RWPE2 (cell line): ENCODE data around the gene FAM222A.

Source experiments
- ATAC-seq: fragments of 200-7000 bp; cut with Tn5 transposase; 3 replicates; pipeline ENCODE4 v1.9.1; 2021; ENCODE audit warnings: low read depth
- DNase-seq: peaks from one replicate; pipeline ENCODE4 v3.0.0-alpha.2; 2020; ENCODE audit warnings: low spot score
- H3K27ac ChIP-seq: fragments of 450-650 bp; 2 replicates; pipeline ENCODE4 v1.5.1; 2017; ENCODE audit warnings: mild to moderate bottlenecking; ENCODE audit not compliant: poor library complexity, severe bottlenecking
- H3K27me3 ChIP-seq: fragments of 250-450 bp; sonication (Bioruptor Pico); 2 replicates; pipeline ENCODE4 v1.5.1; 2021; ENCODE audit warnings: mild to moderate bottlenecking, moderate library complexity; ENCODE audit not compliant: insufficient read depth, poor library complexity, severe bottlenecking
- H3K36me3 ChIP-seq: fragments of 250-450 bp; sonication (Bioruptor Pico); 2 replicates; pipeline ENCODE4 v1.5.1; 2020; ENCODE audit warnings: low read depth, mild to moderate bottlenecking, moderate library complexity
- H3K4me1 ChIP-seq: fragments of 250-450 bp; sonication (Bioruptor Pico); 2 replicates; pipeline ENCODE4 v1.5.1; 2021; ENCODE audit warnings: mild to moderate bottlenecking, moderate library complexity; ENCODE audit not compliant: insufficient read depth, poor library complexity, severe bottlenecking
- H3K4me3 ChIP-seq: fragments of 250-450 bp; sonication (Bioruptor Pico); 2 replicates; pipeline ENCODE4 v1.5.1; 2021; ENCODE audit warnings: mild to moderate bottlenecking, moderate library complexity; ENCODE audit not compliant: severe bottlenecking
- H3K9me3 ChIP-seq: fragments of 250-450 bp; sonication (Bioruptor Pico); 2 replicates; pipeline ENCODE4 v1.5.1; 2021; ENCODE audit warnings: mild to moderate bottlenecking, moderate library complexity; ENCODE audit not compliant: severe bottlenecking
- TF ChIP-seq, protein P1 (sequence below): fragments of 450-650 bp; IDR thresholded peaks from one replicate; pipeline ENCODE4 v1.5.1; 2017; ENCODE audit warnings: mild to moderate bottlenecking, moderate library complexity; ENCODE audit not compliant: poor library complexity, severe bottlenecking

Gene FAM222A

DNA sequence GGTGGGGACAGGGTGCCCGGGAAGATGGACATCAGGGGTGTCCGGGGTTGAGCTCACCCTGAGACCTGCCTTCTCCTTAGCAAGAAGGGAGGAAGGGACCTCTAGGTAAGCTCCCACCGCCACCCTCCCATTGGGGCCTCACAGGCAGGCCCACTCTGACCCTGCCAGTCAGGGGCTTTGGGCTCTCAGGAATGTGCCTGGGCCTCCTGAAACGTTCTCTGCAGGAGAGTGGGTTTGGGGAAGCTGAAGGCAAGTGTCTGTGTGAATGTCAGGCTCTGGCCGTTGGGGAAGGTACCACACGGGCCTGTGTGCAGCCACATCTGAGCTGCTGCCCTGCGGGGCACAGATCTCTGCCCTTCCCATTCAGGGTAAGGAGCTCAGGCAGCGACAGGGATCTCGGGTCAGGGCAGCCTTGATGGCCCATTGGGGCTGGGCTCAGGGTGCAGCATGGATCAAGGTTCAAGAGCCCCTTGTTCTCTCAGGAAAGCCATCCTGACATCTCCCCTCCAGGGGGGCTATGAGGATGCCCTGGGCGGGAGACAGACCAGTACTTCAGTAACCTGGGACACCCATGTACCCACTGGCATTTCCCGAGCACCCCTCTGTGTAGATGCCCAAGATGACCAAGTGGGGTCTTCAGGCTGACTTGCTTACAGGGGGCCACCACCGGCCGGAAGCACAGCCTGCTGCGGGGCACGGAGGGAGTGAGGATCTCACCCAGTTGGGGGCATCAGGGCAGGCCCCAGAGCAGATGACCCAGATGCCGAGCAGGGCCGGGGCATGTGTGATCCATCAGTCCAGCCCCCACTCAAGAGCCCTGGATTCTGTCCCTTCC, 29.7 kb downstream of the FAM222A start:
- ATAC-seq: no peak
- Histone ChIP-seq H3K27ac (no peak overlapping the region), H3K4me3 (no peak overlapping the region), H3K9me3 (no peaks in the 10 kb centered on the region), H3K36me3 (no peaks in the 10 kb centered on the region), H3K27me3 (no peaks in the 10 kb centered on the region), H3K4me1 (no peaks in the 10 kb centered on the region)
- DNase-seq: peak; percentile 41
- TF ChIP-seq, protein P1, sequence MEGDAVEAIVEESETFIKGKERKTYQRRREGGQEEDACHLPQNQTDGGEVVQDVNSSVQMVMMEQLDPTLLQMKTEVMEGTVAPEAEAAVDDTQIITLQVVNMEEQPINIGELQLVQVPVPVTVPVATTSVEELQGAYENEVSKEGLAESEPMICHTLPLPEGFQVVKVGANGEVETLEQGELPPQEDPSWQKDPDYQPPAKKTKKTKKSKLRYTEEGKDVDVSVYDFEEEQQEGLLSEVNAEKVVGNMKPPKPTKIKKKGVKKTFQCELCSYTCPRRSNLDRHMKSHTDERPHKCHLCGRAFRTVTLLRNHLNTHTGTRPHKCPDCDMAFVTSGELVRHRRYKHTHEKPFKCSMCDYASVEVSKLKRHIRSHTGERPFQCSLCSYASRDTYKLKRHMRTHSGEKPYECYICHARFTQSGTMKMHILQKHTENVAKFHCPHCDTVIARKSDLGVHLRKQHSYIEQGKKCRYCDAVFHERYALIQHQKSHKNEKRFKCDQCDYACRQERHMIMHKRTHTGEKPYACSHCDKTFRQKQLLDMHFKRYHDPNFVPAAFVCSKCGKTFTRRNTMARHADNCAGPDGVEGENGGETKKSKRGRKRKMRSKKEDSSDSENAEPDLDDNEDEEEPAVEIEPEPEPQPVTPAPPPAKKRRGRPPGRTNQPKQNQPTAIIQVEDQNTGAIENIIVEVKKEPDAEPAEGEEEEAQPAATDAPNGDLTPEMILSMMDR: no peak

DNA sequence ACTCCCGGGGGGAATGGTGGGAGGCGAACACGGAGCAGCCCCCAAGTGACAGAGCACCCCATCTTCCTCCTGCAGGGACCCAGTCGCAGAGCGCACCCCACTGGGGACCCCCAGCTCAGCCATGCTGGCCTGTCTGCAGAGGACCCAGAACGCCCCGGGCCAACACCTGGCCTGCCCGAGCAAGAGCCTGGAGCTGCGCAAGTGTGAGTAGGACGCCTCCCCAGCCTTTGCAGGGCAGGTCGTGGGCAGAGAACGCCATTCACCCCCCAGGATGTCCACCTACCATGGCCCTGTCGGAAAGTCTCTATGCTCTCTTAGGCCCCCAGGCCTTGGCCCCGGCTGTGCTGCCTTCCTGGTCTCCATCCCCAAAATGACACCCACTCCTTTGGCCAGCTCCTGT, 30.4 kb downstream of the FAM222A start:
- H3K27me3 ChIP-seq: peaks cover 2% of the 10 kb centered on the region
- H3K27ac ChIP-seq: no peak overlapping the region
- no peak overlapping the region for H3K4me3 ChIP-seq
- DNase-seq: peak; percentile 27
- H3K36me3 ChIP-seq: no peaks in the 10 kb centered on the region
- no peak for ATAC-seq
- TF ChIP-seq, protein P1: no peak
- no peaks in the 10 kb centered on the region for H3K9me3 ChIP-seq
- H3K4me1 ChIP-seq: no peaks in the 10 kb centered on the region

DNA sequence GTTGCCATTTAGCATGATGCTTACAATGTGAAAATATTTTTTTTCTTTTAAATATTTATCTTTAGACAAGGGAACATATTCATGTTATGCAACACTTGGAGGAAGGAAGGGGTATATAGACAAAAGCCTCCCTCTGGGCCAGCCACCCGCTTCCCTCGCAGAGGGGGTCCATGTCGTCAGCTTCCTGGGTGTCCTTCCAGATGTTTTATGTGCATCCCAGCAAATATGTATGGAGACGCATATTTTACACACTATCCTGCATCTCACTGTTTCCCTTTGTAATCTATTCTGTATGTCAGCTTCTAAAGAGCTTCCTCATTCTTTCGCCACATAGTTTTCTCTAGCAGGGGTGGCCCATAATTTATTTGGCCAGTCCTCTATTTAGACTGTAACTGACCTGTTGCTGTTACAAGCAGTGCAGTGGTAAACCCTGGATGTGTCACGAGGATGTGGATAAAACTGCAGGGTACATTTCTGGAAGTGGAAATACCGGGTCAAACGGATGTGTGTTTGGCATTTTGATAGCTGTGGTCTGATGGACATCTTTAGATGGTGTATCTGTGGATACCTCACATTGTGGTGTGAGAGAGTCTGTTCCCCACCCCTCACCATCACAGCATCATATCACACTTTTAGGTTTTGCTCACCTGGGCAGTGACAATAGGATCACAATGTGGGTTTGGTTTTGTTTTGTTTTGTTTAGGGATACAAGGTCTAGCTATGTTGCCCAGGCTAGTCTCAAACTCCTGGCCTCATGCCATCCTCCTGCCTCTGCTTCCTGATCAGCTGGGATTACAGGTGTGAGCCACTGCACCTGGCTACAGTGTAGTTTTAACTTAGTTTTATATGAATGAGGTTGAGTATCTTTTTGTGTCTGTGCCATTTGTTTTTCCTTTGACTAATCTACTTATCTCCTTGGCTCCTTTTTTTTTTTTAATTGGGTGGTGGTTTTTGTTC, 31.6 kb downstream of the FAM222A start:
- no peak for DNase-seq
- no peak for ATAC-seq
- Histone ChIP-seq H3K9me3 (no peaks in the 10 kb centered on the region), H3K36me3 (no peaks in the 10 kb centered on the region), H3K27me3 (peaks cover 5% of the 10 kb centered on the region), H3K4me3 (no peak overlapping the region), H3K27ac (no peak overlapping the region), H3K4me1 (no peaks in the 10 kb centered on the region)
- TF ChIP-seq, protein P1: no peak

DNA sequence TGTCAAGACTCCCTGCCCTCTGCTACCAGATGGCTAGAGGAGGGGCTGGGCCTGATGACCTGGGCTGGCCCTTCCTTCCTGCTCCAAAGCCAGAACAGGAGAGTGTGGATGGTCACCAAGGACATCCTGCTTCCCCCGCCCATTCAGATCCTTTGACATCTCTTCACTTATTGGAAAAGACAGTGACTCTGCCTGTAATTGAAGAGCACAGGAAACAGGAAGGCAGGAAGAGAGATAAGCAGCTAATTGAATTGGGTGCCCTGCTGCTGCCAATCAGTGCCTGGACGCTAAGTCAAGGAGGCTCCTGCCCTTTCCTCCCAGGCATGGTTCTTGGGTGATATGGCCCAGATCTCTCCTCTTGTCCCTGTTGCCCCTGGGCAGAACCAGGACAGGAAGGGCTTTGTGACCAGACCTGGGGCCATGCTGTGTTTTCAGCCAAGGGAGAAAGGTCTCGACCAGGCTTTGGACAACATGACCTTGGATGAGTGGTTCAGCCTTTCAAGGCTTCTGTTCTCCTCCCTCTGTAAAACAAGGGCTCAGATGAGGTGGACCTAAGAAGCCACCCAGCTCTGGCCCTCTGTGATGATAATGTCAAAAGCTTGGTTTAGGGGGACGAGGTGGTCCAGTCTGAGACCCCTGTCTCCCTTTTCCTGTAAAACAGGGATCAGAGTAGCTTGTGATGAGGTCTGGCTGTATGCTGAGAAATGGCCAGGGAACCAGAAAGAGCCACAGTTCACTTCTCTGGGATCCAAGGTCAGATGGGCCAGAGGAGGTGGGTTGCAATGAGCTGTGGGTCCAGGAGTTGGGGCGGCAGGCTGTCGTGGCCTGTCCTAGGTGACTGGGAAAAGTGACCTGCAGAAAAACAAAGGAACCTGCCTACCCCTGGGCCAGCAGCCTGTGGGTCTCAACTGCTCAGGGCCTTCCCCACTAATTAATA, 38.8 kb downstream of the FAM222A start:
- H3K27me3 ChIP-seq: peaks cover 5% of the 10 kb centered on the region

More for the DNA sequence above, 38.8 kb downstream of the FAM222A start:
- Histone ChIP-seq H3K9me3 (peaks cover 7% of the 10 kb centered on the region), H3K4me1 (no peaks in the 10 kb centered on the region), H3K4me3 (no peak overlapping the region), H3K36me3 (no peaks in the 10 kb centered on the region), H3K27ac (no peak overlapping the region)
- no peak for ATAC-seq
- peak; percentile 13 for DNase-seq
- TF ChIP-seq, protein P1: no peak
